ENCODE data around the gene USP22. TPM values are rescaled to one million over a fixed set of nuclear protein-coding genes. Genes with fewer than 3 reads are reported as not detected.

Gene USP22
- total and polyA plus RNA-seq, 10 of the 15 experiments (the other 5 are each of a cell fraction or from before 2014, with no cell fraction given) = 10.8 to 218 (median 98.8) TPM

DNA sequence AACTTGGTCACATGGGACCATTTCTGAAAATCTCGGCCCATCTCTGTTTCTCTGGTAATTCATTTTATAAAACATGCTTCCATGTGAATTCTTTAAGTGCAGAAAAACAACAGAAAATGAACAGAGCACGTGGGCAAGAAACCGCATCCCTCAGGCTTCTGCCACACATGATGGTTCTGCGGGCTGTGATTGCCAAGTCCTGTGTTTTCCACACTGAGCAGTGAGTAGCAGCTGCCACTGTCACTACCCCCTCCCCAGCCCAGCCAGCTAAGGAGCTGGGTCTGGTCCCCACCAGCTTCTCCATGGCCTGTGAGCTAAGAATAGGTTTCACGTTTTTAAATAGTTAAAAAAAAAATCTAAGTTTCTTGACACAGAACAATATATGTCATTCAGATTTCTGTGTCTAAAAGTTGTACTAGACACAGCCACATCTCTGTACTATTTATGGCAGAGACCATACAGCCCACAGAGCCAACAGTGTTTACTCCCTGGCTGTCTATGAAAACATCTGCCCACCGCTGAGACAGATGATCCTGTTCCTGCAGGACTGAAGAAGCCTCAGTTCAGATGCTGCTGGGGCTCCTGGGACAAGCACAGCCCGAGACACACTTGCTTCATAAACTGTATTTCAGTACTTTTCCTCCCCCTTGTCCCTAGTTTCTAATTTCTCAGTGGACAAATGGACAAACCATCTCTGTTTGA is 41.5 kb downstream of the USP22 start:
- no peak overlapping the region for H3K27ac ChIP-seq (ENCODE audit: control insufficient read depth, insufficient read depth)
- ChIA-PET RAD21 (ENCODE audit: unreplicated experiment) (no interaction called here), POLR2A (no interaction called here), SMC1A (ENCODE audit: uncharacterized antibody, unreplicated experiment) (no interaction called here), CTCF (interaction anchor here (1.9 kb wide), 1 partner anchor 8 kb away, joined by 9 read pairs; no protein-coding TSS in a partner anchor)
- intact Hi-C loops (cut with micrococcal nuclease; ENCODE audit: unreplicated experiment) (no loop called here), in situ Hi-C loops (cut with MboI) (loop anchor here (5.0 kb wide), 1 partner anchor 51 kb away; no protein-coding TSS in a partner anchor)
- H3K79me2 ChIP-seq (ENCODE audit: control insufficient read depth, insufficient read depth, low read length) = no peaks in the 10 kb centered on the region
- peaks cover 3% of the 10 kb centered on the region for H4K20me1 ChIP-seq (ENCODE audit: control insufficient read depth, insufficient read depth)
- BruUV-seq (replicated peaks) = TSS peak; percentile 39
- H3K4me2 ChIP-seq (ENCODE audit: control insufficient read depth, insufficient read depth) = no peak overlapping the region
- TF ChIP-seq POLR2A (IDR thresholded peaks at IDR 0.05; ENCODE audit: low read depth, low read length) (peak; percentile 42; the same call in 1 of the 2 replicates), FOXM1 (IDR thresholded peaks at IDR 0.05; ENCODE audit: low read depth, low read length) (no peak), USF1 (IDR thresholded peaks at IDR 0.05; ENCODE audit: borderline replicate concordance, extremely low read length, insufficient read depth, low read depth, low read length) (no peak)
- FAIRE-seq (no peak), ATAC-seq (no peak), DNase-seq (ENCODE audit: low read depth, low spot score) (no peak)
- H3K9ac ChIP-seq (ENCODE audit: control insufficient read depth, insufficient read depth, low read length) = no peak overlapping the region
- H3K9me3 ChIP-seq (replicated peaks; ENCODE audit: control insufficient read depth, insufficient read depth, low read length) = no peaks in the 10 kb centered on the region
- no peak overlapping the region for H3K4me3 ChIP-seq
- no peaks in the 10 kb centered on the region for H3K4me1 ChIP-seq (ENCODE audit: control insufficient read depth, insufficient read depth, low read length)
- H3K27me3 ChIP-seq (replicated peaks in 1 of 2; ENCODE audit: control insufficient read depth in 2 of 2, insufficient read depth in 2 of 2, low read length in 1 of 2) = no peaks in the 10 kb centered on the region
- WGBS (ENCODE audit: insufficient coverage, insufficient replicate concordance, low lambda C conversion rate, missing lambda C conversion rate) = 92% methylated on average over 7 of the region's 7 CpGs
- H3K36me3 ChIP-seq (ENCODE audit: control insufficient read depth in 2 of 2, insufficient read depth in 2 of 2, low read length in 1 of 2) = peaks cover 42 to 45% of the 10 kb centered on the region in 2 experiments
- H2AFZ ChIP-seq (ENCODE audit: control insufficient read depth, low read depth, low read length) = no peak overlapping the region

DNA sequence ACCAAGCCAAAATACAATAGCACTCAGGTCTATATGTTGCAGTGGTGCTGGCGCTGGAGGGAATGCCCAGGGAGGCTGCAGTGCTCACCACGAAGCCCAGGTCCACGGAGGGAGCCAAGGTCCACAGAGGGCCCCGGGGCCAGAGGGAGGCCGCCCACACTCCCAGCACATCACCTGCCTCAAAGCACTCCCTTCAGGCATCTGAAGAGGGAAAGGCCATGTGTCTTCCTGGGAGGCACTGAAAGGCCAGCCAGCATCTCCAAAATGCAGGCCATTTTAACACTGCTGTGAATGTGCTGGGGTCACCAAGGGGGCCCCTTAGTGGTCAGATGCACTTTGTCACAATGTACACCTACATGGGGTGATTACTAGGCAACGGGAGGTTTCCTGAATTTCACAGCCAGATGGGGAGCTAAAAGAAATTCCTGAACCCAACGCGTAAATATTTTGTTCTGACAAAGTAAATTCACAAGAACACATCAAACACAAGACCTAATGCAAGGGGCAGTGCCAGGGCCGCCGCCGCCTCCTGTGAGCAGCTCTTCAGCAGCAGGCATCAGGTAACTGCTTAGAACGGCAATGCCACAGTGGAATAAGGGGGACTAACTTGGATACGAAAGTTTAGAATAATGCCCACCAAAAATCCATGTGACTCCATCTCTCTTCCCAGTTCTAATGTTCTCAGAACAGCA is 42.8 kb downstream of the USP22 start:
- no peak overlapping the region for H3K4me2 ChIP-seq (ENCODE audit: control insufficient read depth, insufficient read depth)
- H3K9ac ChIP-seq (ENCODE audit: control insufficient read depth, insufficient read depth, low read length) = no peak overlapping the region
- H4K20me1 ChIP-seq (ENCODE audit: control insufficient read depth, insufficient read depth) = no peaks in the 10 kb centered on the region; the same call in 1 of the 2 replicates
- FAIRE-seq (no peak), ATAC-seq (no peak), DNase-seq (ENCODE audit: low read depth, low spot score) (no peak)
- RAD21 ChIA-PET (ENCODE audit: unreplicated experiment) = no interaction called here
- no peak overlapping the region for H3K27ac ChIP-seq (ENCODE audit: control insufficient read depth, insufficient read depth)
- no peaks in the 10 kb centered on the region for H3K9me3 ChIP-seq (replicated peaks; ENCODE audit: control insufficient read depth, insufficient read depth, low read length)
- H3K79me2 ChIP-seq (ENCODE audit: control insufficient read depth, insufficient read depth, low read length) = no peaks in the 10 kb centered on the region
- in situ Hi-C loops (cut with MboI) = loop anchor here (5.0 kb wide), 2 partner anchors 52 to 53 kb away; no protein-coding TSS in a partner anchor
- H3K36me3 ChIP-seq (ENCODE audit: control insufficient read depth in 2 of 2, insufficient read depth in 2 of 2, low read length in 1 of 2) = peaks cover 33 to 38% of the 10 kb centered on the region in 2 experiments
- H3K27me3 ChIP-seq (replicated peaks in 1 of 2; ENCODE audit: control insufficient read depth in 2 of 2, insufficient read depth in 2 of 2, low read length in 1 of 2) = no peaks in the 10 kb centered on the region
- H3K4me3 ChIP-seq = no peak overlapping the region
- CTCF ChIA-PET = no interaction called here
- SMC1A ChIA-PET (ENCODE audit: uncharacterized antibody, unreplicated experiment) = no interaction called here
- no TSS peak for BruUV-seq (replicated peaks)
- no peak overlapping the region for H2AFZ ChIP-seq (ENCODE audit: control insufficient read depth, low read depth, low read length)
- POLR2A ChIA-PET = no interaction called here
- 92% methylated on average over 13 of the region's 13 CpGs for WGBS (ENCODE audit: insufficient coverage, insufficient replicate concordance, low lambda C conversion rate, missing lambda C conversion rate)
- intact Hi-C loops (cut with micrococcal nuclease; ENCODE audit: unreplicated experiment) = no loop called here
- H3K4me1 ChIP-seq (ENCODE audit: control insufficient read depth, insufficient read depth, low read length) = no peaks in the 10 kb centered on the region
- TF ChIP-seq POLR2A (IDR thresholded peaks at IDR 0.05; ENCODE audit: low read depth, low read length) (peak; percentile 56), SUZ12 (IDR thresholded peaks at IDR 0.05; ENCODE audit: unreplicated experiment) (no peak), BRCA1 (IDR thresholded peaks at IDR 0.05; ENCODE audit: low read depth, low read length) (no peak), ATF7 (IDR thresholded peaks at IDR 0.05; ENCODE audit: low read depth) (no peak), HDGF (IDR thresholded peaks at IDR 0.05) (no peak)
